Activated T-helper 9 cell treated with anti-CD3 and anti-CD28 coated beads, Interleukin-2, amount 50 U/mL, for 16 hours (primary cell): ENCODE data around the gene HNF1B.
A peak's percentile ranks its signal among the peaks of the same experiment; 100 is the strongest.

Experiments
- DNase-seq: peaks from one replicate; pipeline ENCODE4 v3.0.0-alpha.2; 2020; ENCODE audit warnings: low read depth

The HNF1B gene

GRCh38 chr17:37671824-37672547 lies 72.9 kb downstream of the HNF1B start:
- DNase-seq = no peak

GRCh38 chr17:37671028-37671823 lies 73.6 kb downstream of the HNF1B start:
- DNase-seq = no peak

DNA sequence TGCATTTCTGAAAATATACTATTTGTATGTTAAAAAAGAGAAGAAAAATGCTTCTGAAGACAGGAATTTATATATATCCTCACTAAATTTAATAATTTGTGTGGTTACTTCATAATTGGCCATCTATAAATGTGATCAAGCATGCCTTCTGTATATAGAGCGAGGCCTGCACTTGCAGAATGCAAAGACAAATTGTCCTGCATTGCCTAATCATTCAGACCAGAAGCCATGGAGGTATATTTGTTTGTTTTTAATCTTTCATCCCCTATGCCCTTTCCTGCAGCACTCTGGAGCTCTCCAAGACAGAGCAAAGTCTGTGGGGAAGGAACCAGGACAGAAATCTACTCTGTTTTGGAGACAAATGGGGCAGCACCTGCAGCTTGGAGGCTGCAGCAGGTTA lies 77.8 kb downstream of the HNF1B start:
- no peak for DNase-seq

DNA sequence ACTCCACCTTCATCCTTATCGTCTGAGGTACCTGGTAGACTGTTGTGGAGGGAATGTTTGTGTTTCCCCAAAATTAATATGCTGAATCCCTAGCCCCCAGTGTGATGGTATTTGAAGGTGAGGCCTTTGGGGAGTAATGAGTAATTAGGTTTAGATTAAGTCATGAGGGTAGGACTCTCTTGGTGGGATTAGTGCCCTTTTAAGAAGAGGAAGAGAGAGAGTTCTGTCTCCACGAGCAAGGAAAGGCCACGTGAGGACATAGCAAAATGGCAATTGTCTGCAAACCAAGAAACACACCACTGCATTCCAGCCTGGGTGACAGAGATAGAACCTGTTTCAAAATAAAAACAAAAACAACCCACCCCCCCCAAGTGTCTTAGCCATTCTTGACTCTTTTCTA lies 80.6 kb downstream of the HNF1B start:
- no peak for DNase-seq

- no peak for DNase-seq
Observed at GRCh38 chr17:37662353-37662752, 82.5 kb downstream of the HNF1B start.

GRCh38 chr17:37661400-37662014 lies 83.4 kb downstream of the HNF1B start:
- DNase-seq = no peak

GRCh38 chr17:37659925-37660324 lies 84.9 kb downstream of the HNF1B start:
- DNase-seq = no peak

- no peak for DNase-seq
Observed at GRCh38 chr17:37657202-37657601, 87.7 kb downstream of the HNF1B start.

GRCh38 chr17:37651849-37652248 lies 93.0 kb downstream of the HNF1B start:
- no peak for DNase-seq

GRCh38 chr17:37650419-37651003 lies 94.3 kb downstream of the HNF1B start:
- DNase-seq = no peak

DNA sequence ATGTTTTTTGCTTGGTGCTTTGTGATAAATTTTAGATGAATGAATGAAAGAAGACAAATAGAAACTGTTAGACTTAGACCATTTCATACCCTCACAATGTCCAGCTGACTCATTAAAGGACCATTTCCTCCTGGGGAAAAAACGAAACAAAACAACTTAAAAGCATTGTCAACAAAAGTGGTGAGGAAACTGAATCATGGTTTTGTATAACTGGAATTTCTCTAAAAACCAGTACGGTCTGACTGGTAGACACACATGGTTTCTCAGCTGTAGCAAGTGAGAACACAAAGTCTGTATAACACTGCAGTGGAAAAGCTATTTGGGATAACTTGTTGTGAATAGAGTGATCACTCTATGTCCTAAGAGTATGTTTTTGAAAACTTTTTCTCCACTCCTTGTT lies 96.3 kb downstream of the HNF1B start:
- no peak for DNase-seq

- no peak for DNase-seq
Observed at GRCh38 chr17:37647856-37648255, 97.0 kb downstream of the HNF1B start.

GRCh38 chr17:37643869-37644268 lies 101.0 kb downstream of the HNF1B start:
- DNase-seq = no peak

DNA sequence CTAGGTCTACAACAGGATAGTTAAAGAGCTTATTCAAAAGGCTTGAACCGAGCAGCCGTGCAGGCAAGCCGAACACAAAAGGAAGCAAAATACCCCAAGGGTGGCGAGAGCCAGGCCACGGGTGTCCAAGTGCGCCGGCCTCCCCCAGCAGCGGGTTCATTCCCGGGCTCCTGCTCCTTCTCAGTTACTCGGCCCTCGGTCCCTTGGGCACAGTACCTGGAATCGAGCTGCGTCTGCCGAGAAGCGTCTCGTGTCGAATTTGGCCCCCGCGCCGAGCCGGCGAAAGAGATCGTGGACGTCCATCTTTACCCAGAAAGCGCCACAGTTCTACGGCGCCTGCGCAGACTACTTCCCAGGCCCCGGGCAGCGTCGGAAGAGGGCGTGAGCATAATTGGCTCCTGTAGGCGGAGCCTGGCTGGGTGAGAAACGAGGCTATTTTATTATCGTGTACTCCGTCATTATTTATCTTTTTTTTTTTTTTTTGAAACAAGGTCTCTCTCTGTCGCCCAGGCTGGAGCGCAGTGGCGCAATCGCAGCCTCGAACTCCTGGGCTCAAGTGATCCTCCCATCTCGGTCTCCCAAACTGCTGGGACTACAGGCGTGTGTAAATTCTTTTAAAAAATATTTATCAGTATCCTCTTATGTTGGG lies 101.6 kb downstream of the HNF1B start, which contains the start of gene DDX52:
Gene DDX52 (minus strand): TSS at position 329 of the 649 bp plus-strand sequence. CDS start 26 bp downstream, at position 303.
- peak; percentile 82 for DNase-seq

- no peak for DNase-seq
Observed at GRCh38 chr17:37642681-37643080, 102.2 kb downstream of the HNF1B start.

DNA sequence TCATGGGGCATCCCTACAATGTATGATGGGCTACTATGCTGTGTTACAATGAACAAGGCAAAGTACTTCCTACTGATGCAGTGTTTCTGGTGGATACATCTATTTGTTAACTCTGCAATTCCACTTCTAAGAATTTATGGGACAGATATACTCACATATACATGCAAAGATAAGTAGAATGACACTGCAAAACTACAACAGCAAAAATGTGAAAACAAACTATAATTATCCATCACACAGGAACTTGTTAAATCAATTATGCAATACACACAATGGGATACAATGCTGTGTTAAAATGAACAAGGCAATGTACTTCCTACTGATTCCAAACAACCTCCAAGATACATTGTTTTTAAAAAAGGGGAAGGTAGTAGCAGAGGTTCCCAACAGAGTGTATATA lies 104.8 kb downstream of the HNF1B start:
- DNase-seq = no peak

- no peak for DNase-seq
Observed at GRCh38 chr17:37637956-37638355, 106.9 kb downstream of the HNF1B start.
